OCI-LY7 (cell line): ENCODE data around the gene PLK5. TPM values are rescaled to one million over a fixed set of nuclear protein-coding genes. Genes with fewer than 3 reads are reported as not detected.

ENCODE experiments used
- BruUV-seq: library from RNA; stranded (reverse); fragments of 400-500 nt; replicated peaks from 2 replicates; lab custom pipeline; 2021; lab: Mats Ljungman, UMichigan
- CTCF ChIA-PET: fragments of 300-600 bp; sonication (Branson Sonifier 250); formaldehyde crosslinking; loops from one replicate; lab custom pipeline; 2022; ENCODE audit warnings: antibody characterized with exemption; ENCODE audit not compliant: unreplicated experiment; lab: Charles Lee
- POLR2A ChIA-PET: fragments of 300-600 bp; sonication (Branson Sonifier 250); formaldehyde crosslinking; loops from one replicate; lab custom pipeline; 2022; ENCODE audit warnings: antibody characterized with exemption; lab: Charles Lee
- DNase-seq: peaks from one replicate; pipeline ENCODE4 v3.0.0-alpha.2; 2015; ENCODE audit warnings: low spot score
- H2AFZ ChIP-seq: fragments of 200-600 bp; sonication (generic), shearing (Covaris generic); 2 replicates; pipeline ENCODE4 v1.6.1; 2014; ENCODE audit warnings: mild to moderate bottlenecking, antibody characterized with exemption, low read length, moderate library complexity
- H3K27ac ChIP-seq: fragments of 200-600 bp; sonication (generic); 2 replicates; pipeline ENCODE4 v1.5.1; 2014; ENCODE audit warnings: mixed run types, low read depth, mild to moderate bottlenecking, moderate library complexity, low read length, inconsistent platforms; ENCODE audit not compliant: poor library complexity, severe bottlenecking
- H3K36me3 ChIP-seq: fragments of 200-600 bp; sonication (generic); 2 replicates; pipeline ENCODE4 v1.6.1; 2014; ENCODE audit warnings: mild to moderate bottlenecking, antibody characterized with exemption, low read length, moderate library complexity, mixed read lengths; ENCODE audit not compliant: insufficient read depth
- H3K4me1 ChIP-seq: fragments of 200-600 bp; sonication (generic); 2 replicates; pipeline ENCODE4 v1.5.1; 2014; ENCODE audit warnings: mild to moderate bottlenecking, low read length; ENCODE audit not compliant: insufficient read depth, poor library complexity, severe bottlenecking
- H3K4me2 ChIP-seq: fragments of 200-600 bp; sonication (generic); 2 replicates; pipeline ENCODE4 v1.6.1; 2014; ENCODE audit warnings: mild to moderate bottlenecking, low read length
- H3K4me3 ChIP-seq: fragments of 200-600 bp; sonication (generic); 2 replicates; pipeline ENCODE4 v1.5.1; 2014; ENCODE audit warnings: mild to moderate bottlenecking, low read depth, low read length; ENCODE audit not compliant: poor library complexity, severe bottlenecking
- H3K79me2 ChIP-seq: fragments of 200-600 bp; sonication (generic); 2 replicates; pipeline ENCODE4 v1.6.1; 2016; ENCODE audit warnings: low read depth, mild to moderate bottlenecking, low read length, moderate library complexity, mixed read lengths; ENCODE audit not compliant: insufficient read depth
- H3K9me2 ChIP-seq: fragments of 200-600 bp; sonication (generic); 2 replicates; pipeline ENCODE4 v1.6.1; 2016; ENCODE audit warnings: mild to moderate bottlenecking, low read length, mixed read lengths; ENCODE audit not compliant: insufficient read depth
- H3K9me3 ChIP-seq: fragments of 200-600 bp; sonication (generic); 2 replicates; pipeline ENCODE4 v1.6.1; 2014; ENCODE audit warnings: mild to moderate bottlenecking, mixed run types, low read length, mixed read lengths
- H4K20me1 ChIP-seq: fragments of 200-600 bp; sonication (generic); 2 replicates; pipeline ENCODE4 v1.6.1; 2014; ENCODE audit warnings: mild to moderate bottlenecking, antibody characterized with exemption, low read length, moderate library complexity, mixed read lengths; ENCODE audit not compliant: insufficient read depth
- CTCF ChIP-seq: fragments of 200-600 bp; sonication (generic); conservative IDR thresholded peaks from 2 replicates; pipeline ENCODE4 v1.5.1; 2014; ENCODE audit warnings: mild to moderate bottlenecking, antibody characterized with exemption, low read length, moderate library complexity, mixed read lengths
- EZH2phosphoT487 ChIP-seq: fragments of 200-600 bp; sonication (generic); IDR thresholded peaks from 2 replicates; pipeline ENCODE4 v1.6.1; 2018; ENCODE audit warnings: low read depth, borderline replicate concordance, mild to moderate bottlenecking, mixed run types, antibody characterized with exemption, low read length, moderate library complexity, mixed read lengths
- intact Hi-C: fragments of 100-400 bp; cut with micrococcal nuclease; formaldehyde crosslinking; loops from one replicate; pipeline ENCODE4 v1.10.0; 2022; ENCODE audit not compliant: unreplicated experiment
- total RNA-seq, 2 experiments: library from RNA; depleted of rRNA in 1 of 2; stranded (reverse); fragments of >200 nt in 1 of 2; shearing (Covaris generic) in 1 of 2; gene quantifications; 2 replicates each; pipeline ENCODE4 v1.2.3, GENCODE V29; 2014 to 2022

The PLK5 gene
- total RNA-seq, 2 experiments from 2014 or later: 0.17 TPM; not detected in 1

- ChIA-PET POLR2A (no interaction called here), CTCF (no interaction called here)
- Histone ChIP-seq H3K9me2 (no peaks in the 10 kb centered on the region), H3K4me2 (no peak overlapping the region), H3K36me3 (peaks cover 88% of the 10 kb centered on the region), H3K4me3 (no peak overlapping the region), H3K79me2 (peaks cover 12% of the 10 kb centered on the region), H3K27ac (no peak overlapping the region), H3K4me1 (no peaks in the 10 kb centered on the region), H4K20me1 (no peaks in the 10 kb centered on the region), H3K9me3 (no peaks in the 10 kb centered on the region), H2AFZ (no peak overlapping the region)
- no peak for DNase-seq
- BruUV-seq: no TSS peak
- intact Hi-C loops: no loop called here
- TF ChIP-seq EZH2phosphoT487 (no peak), CTCF (no peak)
These were observed 58.3 kb downstream of the PLK5 start for GRCh38 chr19:1582201-1582600.

GRCh38 chr19:1584500-1585242 is 60.8 kb downstream of the PLK5 start:
- ChIA-PET POLR2A (no interaction called here), CTCF (no interaction called here)
- H3K4me2 ChIP-seq: no peak overlapping the region
- peaks cover 37% of the 10 kb centered on the region for H3K79me2 ChIP-seq
- DNase-seq: no peak
- H4K20me1 ChIP-seq: no peaks in the 10 kb centered on the region
- no peaks in the 10 kb centered on the region for H3K9me2 ChIP-seq
- H3K27ac ChIP-seq: no peak overlapping the region
- no peak overlapping the region for H2AFZ ChIP-seq
- no TSS peak for BruUV-seq
- no peak for TF ChIP-seq EZH2phosphoT487
- no peak for TF ChIP-seq CTCF
- H3K4me3 ChIP-seq: no peak overlapping the region
- intact Hi-C loops: no loop called here
- H3K36me3 ChIP-seq: peaks cover 89% of the 10 kb centered on the region
- no peaks in the 10 kb centered on the region for H3K9me3 ChIP-seq
- H3K4me1 ChIP-seq: peaks cover 1% of the 10 kb centered on the region

- Histone ChIP-seq H3K36me3 (peaks cover 89% of the 10 kb centered on the region), H3K79me2 (peaks cover 43% of the 10 kb centered on the region), H3K4me1 (peaks cover 7% of the 10 kb centered on the region), H3K4me2 (no peak overlapping the region), H3K9me3 (no peaks in the 10 kb centered on the region), H3K9me2 (no peaks in the 10 kb centered on the region), H2AFZ (no peak overlapping the region), H4K20me1 (no peaks in the 10 kb centered on the region; the same call in 1 of the 2 replicates), H3K4me3 (no peak overlapping the region), H3K27ac (no peak overlapping the region)
- ChIA-PET CTCF (no interaction called here), POLR2A (no interaction called here)
- BruUV-seq: no TSS peak
- intact Hi-C loops: no loop called here
- no peak for TF ChIP-seq EZH2phosphoT487
- TF ChIP-seq CTCF: no peak
- DNase-seq: no peak
These were observed 61.3 kb downstream of the PLK5 start for GRCh38 chr19:1585243-1585580.
